Measurements from ENCODE around the gene CDC37. TPM values are rescaled to one million over a fixed set of nuclear protein-coding genes. Genes with fewer than 3 reads are reported as not detected.

The CDC37 gene
- total RNA-seq, 2 donors from 2014 or later: 148 to 172 TPM

- Histone ChIP-seq H3K36me3 (ENCODE audit: control insufficient read depth, insufficient read depth, low read length) (peaks cover 29% of the 10 kb centered on the region), H3K27me3 (ENCODE audit: control insufficient read depth, insufficient read depth, low read length, poor library complexity, severe bottlenecking) (no peaks in the 10 kb centered on the region), H3K27ac (ENCODE audit: low read depth, low read length) (no peak overlapping the region), H3K9me3 (ENCODE audit: control insufficient read depth, low read length) (no peaks in the 10 kb centered on the region), H3K4me1 (ENCODE audit: control insufficient read depth, insufficient read depth, low read length) (no peaks in the 10 kb centered on the region), H3K9ac (ENCODE audit: extremely low read depth, low read length, poor library complexity, severe bottlenecking) (no peak overlapping the region), H3K4me3 (ENCODE audit: low read length) (no peak overlapping the region)
- TF ChIP-seq CTCF (conservative IDR thresholded peaks at IDR 0.05): no peak
- H3K9me3 Mint-ChIP-seq: no peaks in the 10 kb centered on the region
- H3K4me3 Mint-ChIP-seq: no peak overlapping the region
- 93 to 94% methylated on average over 21 to 23 of the region's 23 CpGs for WGBS, 2 experiments (ENCODE audit: insufficient coverage in 1 of 2, insufficient read length in 1 of 2)
- no peaks in the 10 kb centered on the region for H3K27me3 Mint-ChIP-seq (ENCODE audit: insufficient read depth)
- DNase-seq: no peak
- H3K4me1 Mint-ChIP-seq: no peaks in the 10 kb centered on the region
- H3K27ac Mint-ChIP-seq: no peak overlapping the region
- peaks cover 59% of the 10 kb centered on the region for H3K36me3 Mint-ChIP-seq (ENCODE audit: low read depth)
Measured at GRCh38 chr19:10365518-10365917, 37.8 kb downstream of the CDC37 start.

GRCh38 chr19:10364644-10365043 lies 38.7 kb downstream of the CDC37 start:
- H3K27ac ChIP-seq (ENCODE audit: low read depth, low read length): no peak overlapping the region
- H3K9me3 ChIP-seq (ENCODE audit: control insufficient read depth, low read length): no peaks in the 10 kb centered on the region
- no peak for DNase-seq
- peaks cover 57% of the 10 kb centered on the region for H3K36me3 Mint-ChIP-seq (ENCODE audit: low read depth)
- H3K27me3 Mint-ChIP-seq (ENCODE audit: insufficient read depth): no peaks in the 10 kb centered on the region
- H3K9me3 Mint-ChIP-seq: no peaks in the 10 kb centered on the region
- no peaks in the 10 kb centered on the region for H3K4me1 Mint-ChIP-seq
- no peak overlapping the region for H3K9ac ChIP-seq (ENCODE audit: extremely low read depth, low read length, poor library complexity, severe bottlenecking)
- H3K27me3 ChIP-seq (ENCODE audit: control insufficient read depth, insufficient read depth, low read length, poor library complexity, severe bottlenecking): no peaks in the 10 kb centered on the region
- H3K27ac Mint-ChIP-seq: no peak overlapping the region
- peaks cover 29% of the 10 kb centered on the region for H3K36me3 ChIP-seq (ENCODE audit: control insufficient read depth, insufficient read depth, low read length)
- no peak overlapping the region for H3K4me3 Mint-ChIP-seq
- WGBS, 2 experiments (ENCODE audit: insufficient coverage in 1 of 2, insufficient read length in 1 of 2): 86 to 91% methylated on average over 9 to 19 of the region's 19 CpGs
- no peak overlapping the region for H3K4me3 ChIP-seq (ENCODE audit: low read length)
- TF ChIP-seq CTCF (conservative IDR thresholded peaks at IDR 0.05): no peak
- H3K4me1 ChIP-seq (ENCODE audit: control insufficient read depth, insufficient read depth, low read length): no peaks in the 10 kb centered on the region

- Histone ChIP-seq H3K9me3 (ENCODE audit: control insufficient read depth, low read length) (no peaks in the 10 kb centered on the region), H3K4me1 (ENCODE audit: control insufficient read depth, insufficient read depth, low read length) (no peaks in the 10 kb centered on the region), H3K4me3 (ENCODE audit: low read length) (no peak overlapping the region), H3K27me3 (ENCODE audit: control insufficient read depth, insufficient read depth, low read length, poor library complexity, severe bottlenecking) (no peaks in the 10 kb centered on the region), H3K36me3 (ENCODE audit: control insufficient read depth, insufficient read depth, low read length) (peaks cover 29% of the 10 kb centered on the region), H3K27ac (ENCODE audit: low read depth, low read length) (no peak overlapping the region), H3K9ac (ENCODE audit: extremely low read depth, low read length, poor library complexity, severe bottlenecking) (no peak overlapping the region)
- TF ChIP-seq CTCF (conservative IDR thresholded peaks at IDR 0.05): no peak
- Mint-ChIP-seq H3K27me3 (ENCODE audit: insufficient read depth) (no peaks in the 10 kb centered on the region), H3K36me3 (ENCODE audit: low read depth) (peaks cover 54% of the 10 kb centered on the region), H3K9me3 (no peaks in the 10 kb centered on the region), H3K27ac (no peak overlapping the region), H3K4me3 (no peak overlapping the region), H3K4me1 (no peaks in the 10 kb centered on the region)
- 83 to 93% methylated on average over 12 of the region's 12 CpGs for WGBS, 2 experiments (ENCODE audit: insufficient coverage in 1 of 2, insufficient read length in 1 of 2)
- no peak for DNase-seq
Measured at GRCh38 chr19:10363789-10364281, 39.5 kb downstream of the CDC37 start.
